Osteoblast (primary cell): ENCODE results near the gene HMGCS2. TPM values are rescaled to one million over a fixed set of nuclear protein-coding genes. Genes with fewer than 3 reads are reported as not detected.

Source experiments
- DNase-seq: peaks from one replicate; pipeline ENCODE4 v3.0.0; 2011; ENCODE audit warnings: low spot score, mixed read lengths; ENCODE audit not compliant: insufficient read length; ENCODE audit errors: missing footprints
- H2AFZ ChIP-seq: 2 replicates; pipeline ENCODE4 v1.6.0; 2011; ENCODE audit warnings: mild to moderate bottlenecking, low read length
- H3K27ac ChIP-seq: 2 replicates; pipeline ENCODE4 v1.5.1; 2011; ENCODE audit warnings: mild to moderate bottlenecking, low read depth, low read length, moderate library complexity
- H3K27me3 ChIP-seq: 2 replicates; pipeline ENCODE4 v1.6.0; 2012; ENCODE audit warnings: mild to moderate bottlenecking, control low read depth, inconsistent platforms, low read length, moderate library complexity; ENCODE audit not compliant: insufficient read depth
- H3K36me3 ChIP-seq: 2 replicates; pipeline ENCODE4 v1.5.1; 2011; ENCODE audit warnings: mild to moderate bottlenecking, low read length, control low read depth, moderate library complexity; ENCODE audit not compliant: insufficient read depth
- H3K4me1 ChIP-seq: 2 replicates; pipeline ENCODE4 v1.5.1; 2011; ENCODE audit warnings: mild to moderate bottlenecking, low read length, control low read depth, moderate library complexity; ENCODE audit not compliant: insufficient read depth
- H3K4me2 ChIP-seq: 2 replicates; pipeline ENCODE4 v1.6.0; 2011; ENCODE audit warnings: mild to moderate bottlenecking, low read length; ENCODE audit not compliant: insufficient read depth
- H3K4me3 ChIP-seq: fragments of 200-600 bp; sonication (generic); 3 replicates; pipeline ENCODE4 v1.5.1; 2012; ENCODE audit warnings: mild to moderate bottlenecking, low read length, inconsistent platforms; ENCODE audit not compliant: insufficient read depth
- H3K79me2 ChIP-seq: 2 replicates; pipeline ENCODE4 v1.6.0; 2012; ENCODE audit warnings: mild to moderate bottlenecking, low read length, control low read depth, inconsistent platforms; ENCODE audit not compliant: insufficient read depth
- H3K9me3 ChIP-seq: 2 replicates; pipeline ENCODE4 v1.5.1; 2011; ENCODE audit warnings: low read depth, low read length, control low read depth
- H4K20me1 ChIP-seq: 2 replicates; pipeline ENCODE4 v1.6.0; 2012; ENCODE audit warnings: mild to moderate bottlenecking, low read length, control low read depth; ENCODE audit not compliant: insufficient read depth
- total RNA-seq: library from RNA; depleted of rRNA; stranded (reverse); fragments of >200 nt; gene quantifications from 2 replicates; pipeline ENCODE4 v1.2.3, GENCODE V29; 2012
- TF ChIP-seq, protein P1 (sequence below): IDR thresholded peaks from 2 replicates; pipeline ENCODE4 v1.5.1; 2011; ENCODE audit warnings: mild to moderate bottlenecking, low read depth, low read length, moderate library complexity; ENCODE audit errors: extremely low read depth

HMGCS2 gene
- total RNA-seq, 1 donor = not detected

DNA sequence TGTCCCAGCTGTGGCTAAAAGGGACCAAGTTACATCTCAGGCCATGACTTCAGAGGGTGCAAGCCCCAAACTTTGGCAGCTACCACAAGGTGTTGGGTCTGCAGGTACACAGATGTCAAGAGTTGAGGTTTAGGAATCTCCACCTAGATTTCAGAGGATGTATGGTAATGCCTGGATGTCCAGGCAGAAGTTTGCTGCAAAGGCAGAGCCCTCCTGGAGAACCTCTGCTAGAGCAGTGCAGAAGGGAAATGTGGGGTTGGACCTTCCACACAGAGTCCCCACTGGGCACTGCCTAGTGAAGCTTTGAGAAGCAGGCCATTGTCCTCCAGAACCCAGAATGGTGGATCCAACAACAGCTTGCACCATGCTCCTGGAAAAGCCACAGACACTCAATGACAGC, 67.0 kb downstream of the HMGCS2 start:
- no peak overlapping the region for H3K4me3 ChIP-seq
- H3K36me3 ChIP-seq = no peaks in the 10 kb centered on the region
- TF ChIP-seq, protein P1, sequence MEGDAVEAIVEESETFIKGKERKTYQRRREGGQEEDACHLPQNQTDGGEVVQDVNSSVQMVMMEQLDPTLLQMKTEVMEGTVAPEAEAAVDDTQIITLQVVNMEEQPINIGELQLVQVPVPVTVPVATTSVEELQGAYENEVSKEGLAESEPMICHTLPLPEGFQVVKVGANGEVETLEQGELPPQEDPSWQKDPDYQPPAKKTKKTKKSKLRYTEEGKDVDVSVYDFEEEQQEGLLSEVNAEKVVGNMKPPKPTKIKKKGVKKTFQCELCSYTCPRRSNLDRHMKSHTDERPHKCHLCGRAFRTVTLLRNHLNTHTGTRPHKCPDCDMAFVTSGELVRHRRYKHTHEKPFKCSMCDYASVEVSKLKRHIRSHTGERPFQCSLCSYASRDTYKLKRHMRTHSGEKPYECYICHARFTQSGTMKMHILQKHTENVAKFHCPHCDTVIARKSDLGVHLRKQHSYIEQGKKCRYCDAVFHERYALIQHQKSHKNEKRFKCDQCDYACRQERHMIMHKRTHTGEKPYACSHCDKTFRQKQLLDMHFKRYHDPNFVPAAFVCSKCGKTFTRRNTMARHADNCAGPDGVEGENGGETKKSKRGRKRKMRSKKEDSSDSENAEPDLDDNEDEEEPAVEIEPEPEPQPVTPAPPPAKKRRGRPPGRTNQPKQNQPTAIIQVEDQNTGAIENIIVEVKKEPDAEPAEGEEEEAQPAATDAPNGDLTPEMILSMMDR = no peak
- no peaks in the 10 kb centered on the region for H4K20me1 ChIP-seq
- H3K4me1 ChIP-seq = peaks cover 3% of the 10 kb centered on the region
- H3K27me3 ChIP-seq = no peaks in the 10 kb centered on the region
- DNase-seq = no peak
- peaks cover 7% of the 10 kb centered on the region for H3K9me3 ChIP-seq
- H3K79me2 ChIP-seq = no peaks in the 10 kb centered on the region
- H3K27ac ChIP-seq = no peak overlapping the region
- H2AFZ ChIP-seq = no peak overlapping the region
- H3K4me2 ChIP-seq = no peak overlapping the region

DNA sequence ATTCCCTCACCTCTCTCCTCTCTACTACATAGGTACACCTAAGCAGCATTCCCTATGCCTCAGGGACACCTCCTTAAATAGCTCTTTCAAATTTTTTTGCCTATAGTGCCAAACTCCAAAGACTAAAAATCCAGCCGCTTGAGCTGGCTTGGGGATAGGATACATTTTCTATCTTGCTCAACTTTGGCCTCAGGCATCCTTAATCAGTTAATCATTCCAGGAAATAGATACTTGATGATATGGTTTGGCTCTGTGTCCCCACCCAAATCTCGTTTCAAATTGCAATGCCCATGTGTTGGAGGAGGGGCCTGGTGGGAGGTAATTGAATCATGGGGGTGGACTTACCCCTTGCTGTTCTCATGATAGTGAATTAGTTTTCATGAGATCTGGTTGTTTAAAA, 68.4 kb downstream of the HMGCS2 start:
- no peak overlapping the region for H3K4me2 ChIP-seq
- H4K20me1 ChIP-seq = no peaks in the 10 kb centered on the region

More for the DNA sequence above, 68.4 kb downstream of the HMGCS2 start:
- TF ChIP-seq, protein P1 = no peak
- Histone ChIP-seq H3K79me2 (no peaks in the 10 kb centered on the region), H3K4me3 (no peak overlapping the region), H3K36me3 (no peaks in the 10 kb centered on the region), H3K4me1 (peaks cover 3% of the 10 kb centered on the region), H3K27ac (no peak overlapping the region), H3K9me3 (peaks cover 7% of the 10 kb centered on the region), H2AFZ (no peak overlapping the region), H3K27me3 (no peaks in the 10 kb centered on the region)
- no peak for DNase-seq

Other genes starting within 250 kb of the HMGCS2 start
- 6.5 and 8.8 TPM in 2 replicates for gene ZNF697, start 120.6 kb downstream of the HMGCS2 start, total RNA-seq
- 184 and 189 TPM in 2 replicates for gene PHGDH, start 57.0 kb downstream of the HMGCS2 start, total RNA-seq
- not detected in 2 replicates for gene REG4, start 42.6 kb upstream of the HMGCS2 start, total RNA-seq
- not detected in 2 replicates for gene ADAM30, start 127.6 kb upstream of the HMGCS2 start, total RNA-seq